ENCODE results near the gene GARIN5B. TPM values are rescaled to one million over a fixed set of nuclear protein-coding genes. Genes with fewer than 3 reads are reported as not detected.

The GARIN5B gene
- total RNA-seq, 1 donor from 2014 or later = not detected

- no peak for DNase-seq (ENCODE audit: low read depth)
Observed at GRCh38 chr19:55324662-55325061, 38.4 kb downstream of the GARIN5B start.

GRCh38 chr19:55322204-55322885 lies 40.7 kb downstream of the GARIN5B start:
- no peak for DNase-seq (ENCODE audit: low read depth)

GRCh38 chr19:55321466-55322137 lies 41.5 kb downstream of the GARIN5B start:
- no peak for DNase-seq (ENCODE audit: low read depth)

GRCh38 chr19:55320844-55321419 lies 42.1 kb downstream of the GARIN5B start:
- no peak for DNase-seq (ENCODE audit: low read depth)

GRCh38 chr19:55319785-55320184 lies 43.3 kb downstream of the GARIN5B start:
- DNase-seq (ENCODE audit: low read depth) = no peak

- DNase-seq (ENCODE audit: low read depth) = no peak
Observed at GRCh38 chr19:55316646-55317045, 46.4 kb downstream of the GARIN5B start.

GRCh38 chr19:55315956-55316525 lies 47.0 kb downstream of the GARIN5B start:
- no peak for DNase-seq (ENCODE audit: low read depth)

GRCh38 chr19:55314396-55314795 lies 48.7 kb downstream of the GARIN5B start:
- DNase-seq (ENCODE audit: low read depth) = no peak

- DNase-seq (ENCODE audit: low read depth) = no peak
Observed at GRCh38 chr19:55312621-55313512, 50.2 kb downstream of the GARIN5B start.

GRCh38 chr19:55311797-55312196 lies 51.3 kb downstream of the GARIN5B start:
- no peak for DNase-seq (ENCODE audit: low read depth)

- DNase-seq (ENCODE audit: low read depth) = no peak
Observed at GRCh38 chr19:55311397-55311796, 51.7 kb downstream of the GARIN5B start.

GRCh38 chr19:55310498-55310897 lies 52.6 kb downstream of the GARIN5B start:
- DNase-seq (ENCODE audit: low read depth) = no peak

GRCh38 chr19:55309448-55309847 lies 53.6 kb downstream of the GARIN5B start:
- no peak for DNase-seq (ENCODE audit: low read depth)

GRCh38 chr19:55308281-55308680 lies 54.8 kb downstream of the GARIN5B start:
- DNase-seq (ENCODE audit: low read depth) = no peak

GRCh38 chr19:55306712-55307111 lies 56.3 kb downstream of the GARIN5B start:
- DNase-seq (ENCODE audit: low read depth) = no peak

GRCh38 chr19:55305983-55306562 lies 57.0 kb downstream of the GARIN5B start:
- no peak for DNase-seq (ENCODE audit: low read depth)

- no peak for DNase-seq (ENCODE audit: low read depth)
Observed at GRCh38 chr19:55305491-55305890, 57.6 kb downstream of the GARIN5B start.

GRCh38 chr19:55304980-55305379 lies 58.1 kb downstream of the GARIN5B start:
- no peak for DNase-seq (ENCODE audit: low read depth)
